Stimulated activated CD4-positive, alpha-beta T cell treated with anti-CD3 and anti-CD28 coated beads, Interleukin-12 subunit alpha, Interleukin-12 subunit beta, amount 100 ng/mL, for 48 hours (primary cell): ENCODE data around the gene LPCAT3.

Experiments used
- DNase-seq, 3 donors: peaks; one replicate each; pipeline ENCODE4 v3.0.0-alpha.2; 2020; ENCODE audit warnings: low read depth in 2 of 3, low spot score in 1 of 3

The LPCAT3 gene

DNA sequence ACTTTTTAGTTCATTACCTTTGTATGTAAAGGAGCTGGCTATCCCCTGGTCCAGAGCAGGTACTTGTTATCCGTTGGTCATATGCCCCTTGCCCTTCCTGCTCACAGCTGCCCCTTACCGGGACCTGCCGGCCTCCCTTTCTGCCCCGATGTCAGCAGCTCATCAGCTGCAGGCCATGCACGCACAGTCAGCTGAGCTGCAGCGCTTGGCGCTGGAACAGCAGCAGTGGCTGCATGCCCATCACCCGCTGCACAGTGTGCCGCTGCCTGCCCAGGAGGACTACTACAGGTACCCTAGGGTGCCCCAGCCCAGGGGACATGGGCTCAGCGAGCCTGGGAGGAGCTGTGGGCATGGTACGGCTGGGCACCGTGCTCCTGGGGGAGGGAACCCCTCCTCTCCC is 77.0 kb downstream of the LPCAT3 start:
- no peak for DNase-seq

DNA sequence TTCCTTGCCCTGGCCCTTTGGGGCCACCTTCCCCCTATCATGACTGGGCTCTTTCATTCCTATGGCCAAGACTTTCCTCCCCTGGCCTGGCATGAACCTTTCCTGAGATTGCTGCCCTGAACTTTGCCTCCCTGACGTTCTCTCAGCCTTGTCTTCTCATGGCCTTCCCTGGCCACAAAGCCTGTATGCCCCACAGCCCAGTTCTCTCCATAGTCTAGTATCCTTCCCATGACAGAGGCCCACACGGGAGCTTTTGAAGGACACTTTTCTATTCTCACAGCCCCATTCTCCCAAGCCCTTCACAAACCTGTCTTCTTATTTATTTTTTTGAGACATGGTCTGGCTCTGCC is 79.1 kb downstream of the LPCAT3 start:
- no peak for DNase-seq

DNA sequence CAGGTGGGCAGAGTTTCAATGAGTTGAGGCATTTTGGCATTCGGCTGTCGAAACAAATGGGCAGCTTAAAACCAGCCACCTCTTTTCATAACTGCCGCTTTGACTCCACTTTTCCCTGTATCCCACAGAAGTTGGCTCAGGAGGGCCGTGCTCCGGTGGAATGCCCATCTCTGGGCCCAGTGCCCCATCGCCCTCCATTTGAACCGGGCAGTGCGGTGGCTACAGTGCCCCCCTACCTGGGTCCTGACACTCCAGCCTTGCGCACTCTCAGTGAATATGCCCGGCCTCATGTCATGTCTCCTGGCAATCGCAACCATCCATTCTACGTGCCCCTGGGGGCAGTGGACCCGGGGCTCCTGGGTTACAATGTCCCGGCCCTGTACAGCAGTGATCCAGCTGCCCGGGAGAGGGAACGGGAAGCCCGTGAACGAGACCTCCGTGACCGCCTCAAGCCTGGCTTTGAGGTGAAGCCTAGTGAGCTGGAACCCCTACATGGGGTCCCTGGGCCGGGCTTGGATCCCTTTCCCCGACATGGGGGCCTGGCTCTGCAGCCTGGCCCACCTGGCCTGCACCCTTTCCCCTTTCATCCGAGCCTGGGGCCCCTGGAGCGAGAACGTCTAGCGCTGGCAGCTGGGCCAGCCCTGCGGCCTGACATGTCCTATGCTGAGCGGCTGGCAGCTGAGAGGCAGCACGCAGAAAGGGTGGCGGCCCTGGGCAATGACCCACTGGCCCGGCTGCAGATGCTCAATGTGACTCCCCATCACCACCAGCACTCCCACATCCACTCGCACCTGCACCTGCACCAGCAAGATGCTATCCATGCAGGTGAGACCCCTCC is 79.7 kb downstream of the LPCAT3 start:
- no peak for DNase-seq

DNA sequence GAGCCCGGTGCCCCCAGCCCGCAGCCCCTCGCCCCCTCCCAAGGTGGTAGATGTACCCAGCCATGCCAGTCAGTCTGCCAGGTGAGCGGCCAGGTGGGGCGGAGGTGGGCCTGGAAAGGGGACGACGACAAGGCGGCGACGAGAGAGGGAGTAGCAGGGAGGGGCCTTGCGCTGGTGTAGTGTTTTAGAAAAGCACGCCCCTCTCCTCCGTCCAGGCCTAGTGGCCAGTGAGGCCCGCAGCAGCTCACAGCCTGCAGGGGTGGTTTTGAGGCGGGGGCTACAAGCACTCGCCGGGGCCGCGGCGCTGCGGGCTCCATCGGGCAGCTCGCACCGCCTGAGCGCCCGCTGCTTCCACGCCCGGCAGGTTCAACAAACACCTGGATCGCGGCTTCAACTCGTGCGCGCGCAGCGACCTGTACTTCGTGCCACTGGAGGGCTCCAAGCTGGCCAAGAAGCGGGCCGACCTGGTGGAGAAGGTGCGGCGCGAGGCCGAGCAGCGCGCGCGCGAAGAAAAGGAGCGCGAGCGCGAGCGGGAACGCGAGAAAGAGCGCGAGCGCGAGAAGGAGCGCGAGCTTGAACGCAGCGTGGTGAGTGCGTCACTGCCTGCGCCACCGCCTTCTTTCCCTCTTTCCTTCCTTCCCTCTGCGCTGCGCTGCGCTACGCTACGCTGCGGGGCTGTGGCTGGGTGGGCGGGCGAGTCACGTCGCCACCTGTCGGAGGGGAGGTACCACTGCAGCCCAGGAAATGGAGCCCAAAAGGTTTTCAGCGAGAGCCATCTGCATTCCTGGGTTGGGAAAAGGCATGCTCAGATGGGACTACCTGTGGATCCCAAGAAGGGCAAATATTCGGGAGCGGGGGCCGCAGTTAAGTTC is 80.6 kb downstream of the LPCAT3 start:
- DNase-seq: peak; percentile 89 to 92 (median 89)

DNA sequence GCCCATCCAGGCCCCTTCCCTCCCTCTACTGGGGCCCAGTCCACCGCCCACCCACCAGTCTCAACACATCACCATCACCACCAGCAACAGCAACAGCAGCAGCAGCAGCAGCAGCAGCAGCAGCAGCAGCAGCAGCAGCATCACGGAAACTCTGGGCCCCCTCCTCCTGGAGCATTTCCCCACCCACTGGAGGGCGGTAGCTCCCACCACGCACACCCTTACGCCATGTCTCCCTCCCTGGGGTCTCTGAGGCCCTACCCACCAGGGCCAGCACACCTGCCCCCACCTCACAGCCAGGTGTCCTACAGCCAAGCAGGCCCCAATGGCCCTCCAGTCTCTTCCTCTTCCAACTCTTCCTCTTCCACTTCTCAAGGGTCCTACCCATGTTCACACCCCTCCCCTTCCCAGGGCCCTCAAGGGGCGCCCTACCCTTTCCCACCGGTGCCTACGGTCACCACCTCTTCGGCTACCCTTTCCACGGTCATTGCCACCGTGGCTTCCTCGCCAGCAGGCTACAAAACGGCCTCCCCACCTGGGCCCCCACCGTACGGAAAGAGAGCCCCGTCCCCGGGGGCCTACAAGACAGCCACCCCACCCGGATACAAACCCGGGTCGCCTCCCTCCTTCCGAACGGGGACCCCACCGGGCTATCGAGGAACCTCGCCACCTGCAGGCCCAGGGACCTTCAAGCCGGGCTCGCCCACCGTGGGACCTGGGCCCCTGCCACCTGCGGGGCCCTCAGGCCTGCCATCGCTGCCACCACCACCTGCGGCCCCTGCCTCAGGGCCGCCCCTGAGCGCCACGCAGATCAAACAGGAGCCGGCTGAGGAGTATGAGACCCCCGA is 81.4 kb downstream of the LPCAT3 start:
- peak in 2 of 3 donors; percentile 52 to 53 for DNase-seq

DNA sequence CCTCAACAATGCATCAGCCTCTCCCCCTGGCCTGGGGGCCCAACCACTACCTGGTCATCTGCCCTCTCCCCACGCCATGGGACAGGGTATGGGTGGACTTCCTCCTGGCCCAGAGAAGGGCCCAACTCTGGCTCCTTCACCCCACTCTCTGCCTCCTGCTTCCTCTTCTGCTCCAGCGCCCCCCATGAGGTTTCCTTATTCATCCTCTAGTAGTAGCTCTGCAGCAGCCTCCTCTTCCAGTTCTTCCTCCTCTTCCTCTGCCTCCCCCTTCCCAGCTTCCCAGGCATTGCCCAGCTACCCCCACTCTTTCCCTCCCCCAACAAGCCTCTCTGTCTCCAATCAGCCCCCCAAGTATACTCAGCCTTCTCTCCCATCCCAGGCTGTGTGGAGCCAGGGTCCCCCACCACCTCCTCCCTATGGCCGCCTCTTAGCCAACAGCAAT is 82.1 kb downstream of the LPCAT3 start:
- DNase-seq: no peak

DNA sequence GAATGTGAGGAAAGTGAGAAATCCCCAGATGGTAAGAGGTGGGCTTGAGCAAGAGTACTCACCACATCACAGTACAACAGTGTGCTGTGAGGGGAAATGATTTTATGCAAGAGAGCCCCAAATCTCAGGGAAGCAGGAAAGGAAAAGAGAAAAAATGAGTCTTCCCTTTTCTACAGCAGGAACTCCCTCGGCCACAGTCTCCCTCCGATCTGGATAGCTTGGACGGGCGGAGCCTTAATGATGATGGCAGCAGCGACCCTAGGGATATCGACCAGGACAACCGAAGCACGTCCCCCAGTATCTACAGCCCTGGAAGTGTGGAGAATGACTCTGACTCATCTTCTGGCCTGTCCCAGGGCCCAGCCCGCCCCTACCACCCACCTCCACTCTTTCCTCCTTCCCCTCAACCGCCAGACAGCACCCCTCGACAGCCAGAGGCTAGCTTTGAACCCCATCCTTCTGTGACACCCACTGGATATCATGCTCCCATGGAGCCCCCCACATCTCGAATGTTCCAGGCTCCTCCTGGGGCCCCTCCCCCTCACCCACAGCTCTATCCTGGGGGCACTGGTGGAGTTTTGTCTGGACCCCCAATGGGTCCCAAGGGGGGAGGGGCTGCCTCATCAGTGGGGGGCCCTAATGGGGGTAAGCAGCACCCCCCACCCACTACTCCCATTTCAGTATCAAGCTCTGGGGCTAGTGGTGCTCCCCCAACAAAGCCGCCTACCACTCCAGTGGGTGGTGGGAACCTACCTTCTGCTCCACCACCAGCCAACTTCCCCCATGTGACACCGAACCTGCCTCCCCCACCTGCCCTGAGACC is 82.7 kb downstream of the LPCAT3 start:
- no peak for DNase-seq

DNA sequence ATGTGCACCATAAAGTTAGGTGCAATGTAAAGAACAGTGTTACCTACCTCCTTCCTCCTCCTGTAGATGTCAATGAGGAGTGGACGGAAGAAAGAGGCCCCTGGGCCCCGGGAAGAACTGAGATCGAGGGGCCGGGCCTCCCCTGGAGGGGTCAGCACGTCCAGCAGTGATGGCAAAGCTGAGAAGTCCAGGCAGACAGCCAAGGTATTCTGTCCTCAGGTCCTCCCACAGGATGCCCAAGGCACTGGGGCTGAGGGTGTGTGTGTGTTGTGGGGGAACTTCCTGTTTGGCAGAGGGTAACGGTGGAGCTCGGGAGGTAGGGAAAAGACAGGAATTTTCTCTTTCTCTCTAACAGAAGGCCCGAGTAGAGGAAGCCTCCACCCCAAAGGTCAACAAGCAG is 84.2 kb downstream of the LPCAT3 start:
- DNase-seq: no peak

DNA sequence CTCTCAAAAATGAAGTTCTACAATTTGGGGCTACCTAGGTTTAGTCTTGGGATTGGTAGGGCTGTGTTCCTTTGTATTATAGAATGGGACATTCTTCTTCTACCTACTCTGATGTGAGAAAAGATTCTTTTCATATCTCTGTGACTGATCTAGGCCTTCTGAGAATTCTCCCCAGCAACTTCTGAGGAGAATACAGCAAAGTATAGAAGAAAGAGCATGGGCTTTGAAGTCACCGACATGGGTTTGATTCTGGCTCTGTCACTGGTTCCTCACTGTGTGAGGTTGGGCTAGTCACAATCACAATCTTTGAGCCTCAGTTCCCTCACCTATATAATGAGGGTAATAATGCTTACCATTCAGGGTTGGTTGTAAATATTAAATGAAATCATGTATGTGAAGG is 85.5 kb downstream of the LPCAT3 start:
- no peak for DNase-seq

DNA sequence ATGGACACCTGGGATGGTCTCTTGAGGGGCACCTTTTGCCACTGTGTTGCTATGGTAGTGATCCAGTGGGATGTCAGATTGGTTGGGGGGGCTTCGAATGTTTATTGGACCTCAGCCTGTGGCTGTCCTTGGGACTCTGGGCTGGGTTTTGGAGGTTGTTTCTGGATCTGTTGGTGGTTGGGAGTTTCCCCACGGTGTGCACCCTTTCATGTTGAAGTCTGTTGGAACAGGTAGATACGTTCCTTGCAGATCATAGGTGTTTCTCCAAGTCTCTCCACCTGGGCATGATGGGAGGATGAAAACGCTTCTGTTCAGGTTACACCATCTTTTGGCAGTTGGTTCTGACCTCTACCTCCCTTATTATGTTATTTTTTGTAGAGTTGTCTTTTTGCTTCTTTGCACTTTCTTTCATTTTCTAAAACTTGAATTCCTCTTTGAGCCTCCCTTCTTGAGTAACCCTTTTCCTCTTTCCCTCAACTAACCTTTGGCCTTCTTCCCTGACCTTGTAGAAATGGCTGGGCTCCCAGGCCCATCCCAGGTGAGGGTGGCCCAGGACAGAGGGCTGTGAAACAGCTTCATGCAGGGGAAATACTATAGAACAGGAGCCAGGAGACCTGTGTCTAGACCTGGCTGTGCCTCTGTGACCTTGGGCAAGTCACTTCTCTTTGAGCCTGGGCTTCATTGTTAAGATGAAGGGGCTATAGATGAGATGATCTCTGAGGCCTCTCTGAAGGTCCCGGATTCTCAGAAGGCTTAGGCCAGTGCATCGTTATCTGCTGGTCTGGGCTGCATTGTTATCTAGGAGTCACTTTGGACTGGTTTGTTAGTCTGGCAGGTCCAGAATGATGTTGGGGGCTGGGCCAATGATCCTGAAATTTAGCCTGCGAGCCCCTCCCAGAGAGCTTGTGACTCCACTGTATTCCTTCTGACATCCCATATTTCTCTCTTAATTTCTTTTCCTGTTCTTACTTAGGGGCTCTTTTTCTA is 88.5 kb downstream of the LPCAT3 start:
- no peak for DNase-seq

DNA sequence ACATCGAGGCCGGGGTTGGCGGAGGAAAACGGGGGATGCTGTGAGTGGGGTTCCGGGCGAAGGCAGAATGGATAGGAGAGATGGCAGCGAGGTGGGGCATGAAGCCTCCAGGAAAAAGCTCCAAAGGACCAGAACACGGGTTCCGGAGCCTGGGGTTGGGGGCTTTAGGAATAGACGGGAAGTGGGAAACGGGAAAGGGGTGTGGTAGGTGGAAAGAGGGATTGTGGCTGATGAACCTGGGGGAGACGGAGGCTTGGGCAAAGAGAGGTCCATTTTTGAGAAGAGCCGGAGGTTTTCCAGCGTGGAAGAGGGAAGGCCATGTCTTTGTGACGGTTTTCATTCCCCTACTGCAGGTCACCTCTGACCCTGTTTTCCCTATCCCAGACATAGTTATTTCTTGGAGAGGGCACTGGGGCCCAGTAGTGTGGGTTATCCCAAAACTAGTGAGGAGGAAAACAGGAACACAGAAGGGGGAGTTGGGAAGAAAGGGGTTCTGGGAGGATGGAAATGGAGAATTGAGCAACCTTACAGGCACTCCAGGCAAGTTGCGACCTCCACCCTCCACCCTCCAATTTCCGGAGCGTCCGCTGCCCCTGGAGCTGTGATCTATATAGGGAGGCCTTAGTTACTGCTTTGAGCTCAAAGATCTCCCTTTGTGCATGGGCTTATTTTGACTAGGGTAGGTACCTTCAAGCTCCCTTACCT is 89.4 kb downstream of the LPCAT3 start:
- DNase-seq: no peak

DNA sequence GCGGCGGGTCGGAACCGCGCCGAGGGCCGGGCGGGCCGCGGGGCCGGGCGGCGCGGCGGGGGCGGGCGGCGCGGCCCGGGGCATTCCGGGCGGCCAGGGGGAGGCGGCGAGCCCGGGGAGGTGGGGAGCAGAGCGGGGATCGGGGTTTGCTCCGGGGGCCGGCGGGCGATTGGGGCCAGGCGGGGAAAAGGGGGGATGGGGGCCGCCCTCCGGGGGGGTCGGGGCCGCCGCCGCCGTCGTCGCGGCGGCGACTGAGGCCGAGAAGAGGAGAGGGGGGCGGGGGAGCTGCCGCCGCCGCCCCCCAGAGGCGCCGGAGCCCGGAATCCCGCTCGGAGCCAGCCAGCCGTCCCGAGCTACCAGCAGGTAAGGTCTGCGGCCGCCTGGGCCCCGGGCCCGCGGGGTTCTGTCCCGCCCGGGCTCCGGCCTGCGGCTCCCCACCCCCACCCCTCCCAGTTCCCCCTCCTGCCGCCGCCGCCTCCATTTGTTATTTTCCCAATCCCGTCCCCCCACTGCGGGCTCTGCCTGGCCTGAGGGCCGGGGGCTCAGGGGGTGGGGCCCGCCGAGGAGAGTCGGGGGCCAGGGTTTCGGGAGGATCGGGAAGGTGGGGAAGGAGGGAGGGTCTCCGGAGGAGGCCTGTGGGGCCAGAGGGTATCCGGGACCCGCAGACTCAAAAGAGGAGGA is 90.1 kb downstream of the LPCAT3 start:
- no peak for DNase-seq

DNA sequence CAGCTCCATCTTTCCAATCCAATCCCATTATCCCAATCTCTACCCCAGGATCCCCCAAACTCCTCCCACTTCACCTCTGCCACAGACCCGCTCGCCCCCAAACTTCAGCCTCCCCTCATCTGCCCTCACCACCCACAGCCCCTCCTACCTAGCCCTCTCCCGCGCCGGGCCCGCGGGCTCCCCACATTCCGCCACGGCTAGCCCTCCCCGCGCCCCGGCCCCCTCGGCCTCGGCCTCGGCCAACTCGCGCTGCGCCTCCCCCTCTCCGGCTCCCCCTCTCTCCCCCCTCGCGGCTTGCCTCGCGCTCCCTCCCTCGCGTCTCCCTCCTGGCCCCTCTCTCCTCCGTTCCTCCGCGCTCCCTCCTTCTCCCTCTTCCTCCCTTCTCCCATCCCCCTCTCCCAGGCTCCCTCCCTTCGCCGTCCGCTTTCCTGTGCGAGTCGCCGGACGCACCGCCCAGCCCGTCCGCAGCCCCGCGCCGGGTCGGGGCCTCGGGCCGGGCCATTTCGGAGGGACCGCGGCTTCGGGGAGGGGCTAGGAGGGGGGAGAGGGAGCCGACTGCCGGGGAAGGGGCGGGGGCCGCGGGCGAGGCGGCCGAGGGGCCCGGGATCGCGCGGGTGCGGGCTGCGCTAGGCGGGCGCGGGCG is 90.8 kb downstream of the LPCAT3 start, which contains the start of gene ATN1:
TSS of gene ATN1 (plus strand) at position 581 of the 643 bp plus-strand sequence. CDS start 6,043 bp downstream, outside the sequence.
- no peak for DNase-seq
